Erythroblast (primary cell): ENCODE data around the gene PRKAG3.
"Not testable (repeated sequence)": the region's sequence is repeated elsewhere in the genome, so short reads cannot be mapped to it uniquely, and the experiment has no call there.

Experiments
- DNase-seq, 2 experiments: peaks; one replicate each; lab custom pipeline; 2025; lab: John Stamatoyannopoulos, UW
- GATA1 ChIP-seq: IDR thresholded peaks from 2 replicates; pipeline ENCODE4 v1.6.1; 2011; ENCODE audit warnings: low read depth, mild to moderate bottlenecking, control low read depth, low read length, moderate library complexity
- POLR2A ChIP-seq: IDR thresholded peaks from 2 replicates; pipeline ENCODE4 v1.6.1; 2011; ENCODE audit warnings: mild to moderate bottlenecking, low read length

The PRKAG3 gene

GRCh38 chr2:218781691-218782527 is 49.7 kb downstream of the PRKAG3 start, which contains the start of gene CYP27A1:
CYP27A1 (plus strand) TSS chr2:218782147; CDS start chr2:218782183, 36 bp downstream.
- DNase-seq, result no peak
- TF ChIP-seq POLR2A, result no peak
- TF ChIP-seq GATA1, result no peak

GRCh38 chr2:218780851-218781690 is 50.5 kb downstream of the PRKAG3 start:
- no peak for DNase-seq
- TF ChIP-seq GATA1 (no peak), POLR2A (no peak)

GRCh38 chr2:218780046-218780445 is 51.6 kb downstream of the PRKAG3 start:
- DNase-seq, result no peak

GRCh38 chr2:218777276-218777990 is 54.2 kb downstream of the PRKAG3 start:
- no peak for DNase-seq
- TF ChIP-seq GATA1, result no peak
- no peak for TF ChIP-seq POLR2A

More at GRCh38 chr2:218780046-218780445, 51.6 kb downstream of the PRKAG3 start:
- TF ChIP-seq POLR2A, result no peak
- TF ChIP-seq GATA1, result no peak

GRCh38 chr2:218776488-218776887 is 55.1 kb downstream of the PRKAG3 start:
- TF ChIP-seq POLR2A (no peak), GATA1 (no peak)
- DNase-seq, result no peak

GRCh38 chr2:218773881-218774280 is 57.7 kb downstream of the PRKAG3 start:
- TF ChIP-seq GATA1, result no peak
- no peak for TF ChIP-seq POLR2A
- DNase-seq, result no peak

- not testable (repeated sequence) for DNase-seq
Observed at GRCh38 chr2:218772759-218773158, 58.8 kb downstream of the PRKAG3 start.
